Measurements from ENCODE around the gene DCTN2. TPM values are rescaled to one million over a fixed set of nuclear protein-coding genes. Genes with fewer than 3 reads are reported as not detected.
A peak's percentile ranks its signal among the peaks of the same experiment; 100 is the strongest.
"Not testable (repeated sequence)": the region's sequence is repeated elsewhere in the genome, so short reads cannot be mapped to it uniquely, and the experiment has no call there.

Gene DCTN2
- total RNA-seq, 1 experiment from 2014 or later = 121 TPM

GRCh38 chr12:57516617-57517153 is 30.3 kb downstream of the DCTN2 start:
- CTCF ChIA-PET = interaction anchor here (0.7 kb wide), 1 partner anchor 276 kb away, joined by 3 read pairs; no protein-coding TSS in a partner anchor
- Mint-ChIP-seq H3K36me3 (ENCODE audit: insufficient read depth, unreplicated experiment) (peaks cover 99% of the 10 kb centered on the region), H3K27ac (ENCODE audit: unreplicated experiment) (peak overlapping the region; percentile 100), H3K4me1 (ENCODE audit: low read depth, unreplicated experiment) (peaks cover 31% of the 10 kb centered on the region), H3K9me3 (ENCODE audit: low read depth, unreplicated experiment) (no peaks in the 10 kb centered on the region), H3K27me3 (ENCODE audit: unreplicated experiment) (no peaks in the 10 kb centered on the region), H3K4me3 (ENCODE audit: low read depth, unreplicated experiment) (peak overlapping the region; percentile 95)
- intact Hi-C loops (cut with micrococcal nuclease; ENCODE audit: unreplicated experiment) = no loop called here
- no peak for TF ChIP-seq CTCF (IDR thresholded peaks at IDR 0.05; ENCODE audit: unreplicated experiment)
- no peak for DNase-seq
- no TSS peak for BruUV-seq (replicated peaks)

GRCh38 chr12:57515934-57516541 is 31.0 kb downstream of the DCTN2 start:
- intact Hi-C loops (cut with micrococcal nuclease; ENCODE audit: unreplicated experiment) = no loop called here
- Mint-ChIP-seq H3K4me1 (ENCODE audit: low read depth, unreplicated experiment) (peaks cover 25% of the 10 kb centered on the region), H3K27me3 (ENCODE audit: unreplicated experiment) (no peaks in the 10 kb centered on the region), H3K4me3 (ENCODE audit: low read depth, unreplicated experiment) (peak overlapping the region; percentile 6), H3K36me3 (ENCODE audit: insufficient read depth, unreplicated experiment) (peaks cover 99% of the 10 kb centered on the region), H3K27ac (ENCODE audit: unreplicated experiment) (peak overlapping the region; percentile 100), H3K9me3 (ENCODE audit: low read depth, unreplicated experiment) (no peaks in the 10 kb centered on the region)
- TSS peak; percentile 27 for BruUV-seq (replicated peaks)
- DNase-seq = no peak
- CTCF ChIA-PET = interaction anchor here (0.7 kb wide), 1 partner anchor 275 kb away, joined by 3 read pairs; no protein-coding TSS in a partner anchor
- no peak for TF ChIP-seq CTCF (IDR thresholded peaks at IDR 0.05; ENCODE audit: unreplicated experiment)

GRCh38 chr12:57515408-57515933 is 31.5 kb downstream of the DCTN2 start:
- Mint-ChIP-seq H3K4me3 (ENCODE audit: low read depth, unreplicated experiment) (no peak overlapping the region), H3K4me1 (ENCODE audit: low read depth, unreplicated experiment) (peaks cover 19% of the 10 kb centered on the region), H3K9me3 (ENCODE audit: low read depth, unreplicated experiment) (no peaks in the 10 kb centered on the region), H3K36me3 (ENCODE audit: insufficient read depth, unreplicated experiment) (peaks cover 99% of the 10 kb centered on the region), H3K27me3 (ENCODE audit: unreplicated experiment) (no peaks in the 10 kb centered on the region), H3K27ac (ENCODE audit: unreplicated experiment) (peak overlapping the region; percentile 100)
- CTCF ChIA-PET = no interaction called here
- no peak for DNase-seq
- intact Hi-C loops (cut with micrococcal nuclease; ENCODE audit: unreplicated experiment) = no loop called here
- no TSS peak for BruUV-seq (replicated peaks)
- TF ChIP-seq CTCF (IDR thresholded peaks at IDR 0.05; ENCODE audit: unreplicated experiment) = no peak

DNA sequence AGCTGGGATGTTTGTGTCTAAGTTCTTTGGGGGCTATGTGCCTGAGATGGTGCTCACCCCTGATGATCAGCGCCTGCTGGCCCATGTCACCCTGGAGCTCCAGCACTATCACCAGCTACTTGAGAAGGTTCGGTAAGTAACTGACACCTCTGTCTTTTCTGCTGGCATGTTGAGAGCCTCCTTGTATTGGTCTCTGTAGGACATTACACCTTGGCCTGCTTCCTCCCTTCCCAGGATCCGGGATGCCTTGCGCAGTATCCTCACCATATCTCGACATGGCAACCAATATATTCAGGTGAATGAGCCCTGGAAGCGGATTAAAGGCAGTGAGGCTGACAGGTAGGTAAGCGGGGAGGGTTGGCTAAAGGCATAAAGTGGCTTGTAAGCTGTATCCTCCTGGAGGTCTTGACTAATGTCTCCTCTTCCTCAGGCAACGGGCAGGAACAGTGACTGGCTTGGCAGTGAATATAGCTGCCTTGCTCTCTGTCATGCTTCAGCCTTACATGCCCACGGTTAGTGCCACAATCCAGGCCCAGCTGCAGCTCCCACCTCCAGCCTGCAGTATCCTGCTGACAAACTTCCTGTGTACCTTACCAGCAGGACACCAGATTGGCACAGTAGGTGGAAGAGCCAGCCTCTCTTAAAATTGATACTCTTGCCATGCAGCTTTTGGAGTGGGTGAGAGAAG is 32.1 kb downstream of the DCTN2 start:
- peak overlapping the region; percentile 100 for H3K27ac Mint-ChIP-seq (ENCODE audit: unreplicated experiment)
- no peaks in the 10 kb centered on the region for H3K27me3 Mint-ChIP-seq (ENCODE audit: unreplicated experiment)

DNA sequence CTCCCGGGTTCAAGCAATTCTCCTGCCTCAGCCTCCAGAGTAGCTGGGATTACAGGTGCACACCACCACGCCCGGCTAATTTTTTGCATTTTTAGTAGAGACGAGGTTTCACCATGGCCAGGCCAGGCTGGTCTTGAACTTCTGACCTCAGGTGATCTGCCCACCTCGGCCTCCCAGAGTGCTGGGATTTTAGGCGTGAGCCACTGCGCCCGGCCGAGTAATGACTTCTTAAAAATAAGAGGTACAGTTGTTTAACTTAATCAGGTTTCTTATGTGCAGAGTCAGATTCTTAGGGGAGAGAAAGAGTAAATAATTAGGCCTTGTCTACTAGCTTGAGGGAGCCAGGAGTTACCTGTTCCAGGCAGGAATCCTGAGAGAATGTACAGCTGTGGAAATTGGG is 32.7 kb downstream of the DCTN2 start:
- peak overlapping the region; percentile 100 for H3K27ac Mint-ChIP-seq (ENCODE audit: unreplicated experiment)
- peaks cover 94% of the 10 kb centered on the region for H3K36me3 Mint-ChIP-seq (ENCODE audit: insufficient read depth, unreplicated experiment)
- BruUV-seq (replicated peaks); intact Hi-C loops (cut with micrococcal nuclease; ENCODE audit: unreplicated experiment); DNase-seq; H3K9me3 Mint-ChIP-seq (ENCODE audit: low read depth, unreplicated experiment); H3K27me3 Mint-ChIP-seq (ENCODE audit: unreplicated experiment); H3K4me3 Mint-ChIP-seq (ENCODE audit: low read depth, unreplicated experiment): not testable (repeated sequence)
- peaks cover 16% of the 10 kb centered on the region for H3K4me1 Mint-ChIP-seq (ENCODE audit: low read depth, unreplicated experiment)
- CTCF ChIA-PET = interaction anchor here (0.7 kb wide), 1 partner anchor 12 kb away, joined by 3 read pairs; no protein-coding TSS in a partner anchor

More for the DNA sequence above, 32.1 kb downstream of the DCTN2 start:
- intact Hi-C loops (cut with micrococcal nuclease; ENCODE audit: unreplicated experiment) = no loop called here
- Mint-ChIP-seq H3K9me3 (ENCODE audit: low read depth, unreplicated experiment) (no peaks in the 10 kb centered on the region), H3K4me3 (ENCODE audit: low read depth, unreplicated experiment) (no peak overlapping the region), H3K36me3 (ENCODE audit: insufficient read depth, unreplicated experiment) (peaks cover 94% of the 10 kb centered on the region), H3K4me1 (ENCODE audit: low read depth, unreplicated experiment) (peaks cover 19% of the 10 kb centered on the region)
- no peak for DNase-seq
- BruUV-seq (replicated peaks) = no TSS peak
- no peak for TF ChIP-seq CTCF (IDR thresholded peaks at IDR 0.05; ENCODE audit: unreplicated experiment)
- CTCF ChIA-PET = interaction anchor here (0.7 kb wide), 1 partner anchor 12 kb away, joined by 3 read pairs; no protein-coding TSS in a partner anchor

DNA sequence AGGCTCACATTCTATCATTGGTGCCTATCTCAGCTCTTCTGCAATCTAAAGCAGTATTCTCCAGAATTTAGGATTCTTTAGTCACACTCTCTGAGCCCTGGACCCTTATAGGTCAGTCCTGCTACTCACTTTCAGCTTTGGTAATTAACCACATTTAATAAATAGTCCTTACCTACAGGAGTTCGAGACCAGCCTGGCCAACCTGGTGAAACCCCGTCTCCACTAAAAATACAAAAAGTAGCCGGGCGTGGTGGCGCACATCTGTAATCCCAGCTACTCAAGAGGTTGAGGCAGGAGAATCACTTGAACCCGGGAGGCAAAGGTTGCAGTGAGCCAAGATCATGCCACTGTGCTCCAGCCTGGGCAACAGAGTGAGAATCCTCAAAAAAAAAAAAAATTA is 33.3 kb downstream of the DCTN2 start:
- Mint-ChIP-seq H3K27ac (ENCODE audit: unreplicated experiment) (peak overlapping the region; percentile 46), H3K4me1 (ENCODE audit: low read depth, unreplicated experiment) (peaks cover 10% of the 10 kb centered on the region), H3K36me3 (ENCODE audit: insufficient read depth, unreplicated experiment) (peaks cover 89% of the 10 kb centered on the region)
- H3K4me3 Mint-ChIP-seq (ENCODE audit: low read depth, unreplicated experiment); DNase-seq; BruUV-seq (replicated peaks); CTCF ChIA-PET; H3K9me3 Mint-ChIP-seq (ENCODE audit: low read depth, unreplicated experiment); H3K27me3 Mint-ChIP-seq (ENCODE audit: unreplicated experiment); intact Hi-C loops (cut with micrococcal nuclease; ENCODE audit: unreplicated experiment): not testable (repeated sequence)

All from Calu3 (cell line).